ENCODE data around the gene CLCN3.

DNA sequence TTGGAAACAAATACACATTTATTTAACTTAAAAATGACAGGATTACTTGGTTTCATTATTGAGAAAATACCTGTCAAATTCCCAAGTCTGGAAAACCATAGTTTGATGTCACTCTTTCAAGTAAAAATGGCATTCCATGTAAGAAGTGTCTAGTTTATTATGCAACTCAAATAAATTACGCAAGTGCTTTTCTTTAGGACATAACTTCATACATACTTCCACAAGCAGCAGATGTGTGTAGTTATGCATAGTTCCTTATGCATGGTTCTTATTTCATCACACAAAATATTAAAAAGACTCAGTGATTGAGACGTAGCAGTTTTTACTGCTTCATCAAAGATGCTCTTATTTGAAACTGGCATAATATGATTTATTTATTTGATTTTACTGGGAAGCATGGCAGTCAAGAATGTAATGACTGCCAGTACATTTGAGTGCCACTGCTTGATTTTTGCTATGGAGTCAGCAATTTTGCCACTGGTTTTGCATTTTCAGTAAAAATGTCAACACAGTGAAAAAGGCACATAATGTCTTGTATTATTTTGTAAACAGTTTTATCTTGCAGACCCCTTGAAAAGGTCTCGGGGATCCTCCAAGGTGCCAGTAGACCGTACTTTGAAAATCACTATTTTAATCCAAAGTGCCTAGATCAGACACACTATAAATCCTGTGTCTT is 62.1 kb downstream of the CLCN3 start:
- TF ChIP-seq, protein P1, sequence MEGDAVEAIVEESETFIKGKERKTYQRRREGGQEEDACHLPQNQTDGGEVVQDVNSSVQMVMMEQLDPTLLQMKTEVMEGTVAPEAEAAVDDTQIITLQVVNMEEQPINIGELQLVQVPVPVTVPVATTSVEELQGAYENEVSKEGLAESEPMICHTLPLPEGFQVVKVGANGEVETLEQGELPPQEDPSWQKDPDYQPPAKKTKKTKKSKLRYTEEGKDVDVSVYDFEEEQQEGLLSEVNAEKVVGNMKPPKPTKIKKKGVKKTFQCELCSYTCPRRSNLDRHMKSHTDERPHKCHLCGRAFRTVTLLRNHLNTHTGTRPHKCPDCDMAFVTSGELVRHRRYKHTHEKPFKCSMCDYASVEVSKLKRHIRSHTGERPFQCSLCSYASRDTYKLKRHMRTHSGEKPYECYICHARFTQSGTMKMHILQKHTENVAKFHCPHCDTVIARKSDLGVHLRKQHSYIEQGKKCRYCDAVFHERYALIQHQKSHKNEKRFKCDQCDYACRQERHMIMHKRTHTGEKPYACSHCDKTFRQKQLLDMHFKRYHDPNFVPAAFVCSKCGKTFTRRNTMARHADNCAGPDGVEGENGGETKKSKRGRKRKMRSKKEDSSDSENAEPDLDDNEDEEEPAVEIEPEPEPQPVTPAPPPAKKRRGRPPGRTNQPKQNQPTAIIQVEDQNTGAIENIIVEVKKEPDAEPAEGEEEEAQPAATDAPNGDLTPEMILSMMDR (IDR thresholded peaks at IDR 0.05), result no peak
- TF ChIP-seq POLR2A (IDR thresholded peaks at IDR 0.05), result no peak
